ENCODE results near the gene EEPD1. TPM values are rescaled to one million over a fixed set of nuclear protein-coding genes. Genes with fewer than 3 reads are reported as not detected.

EEPD1 gene
- total RNA-seq, 1 donor from 2014 or later = 0.64 TPM

DNA sequence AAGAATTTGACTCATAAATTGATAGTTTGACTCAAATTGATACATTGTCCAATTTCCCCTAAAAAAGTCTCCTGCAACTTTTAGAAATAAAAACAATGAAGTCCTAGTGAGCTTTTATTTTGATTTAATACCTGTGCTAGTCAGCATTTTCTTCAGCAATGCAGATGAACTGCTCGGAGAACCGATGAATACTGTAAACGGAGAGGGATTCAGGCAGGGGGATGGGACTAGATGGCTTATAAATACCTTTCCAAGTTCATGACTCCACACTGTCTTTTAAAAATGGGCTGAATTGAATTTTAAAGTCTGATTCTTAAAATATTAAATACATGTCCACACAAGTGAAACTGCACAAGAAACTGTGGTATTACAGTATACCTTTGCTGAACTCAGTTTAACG is 12.7 kb downstream of the EEPD1 start:
- Mint-ChIP-seq H3K27ac (no peak overlapping the region), H3K4me3 (no peak overlapping the region), H3K4me1 (no peaks in the 10 kb centered on the region), H3K36me3 (ENCODE audit: low read depth) (no peaks in the 10 kb centered on the region), H3K27me3 (no peaks in the 10 kb centered on the region), H3K9me3 (no peaks in the 10 kb centered on the region)
- DNase-seq (no peak), ATAC-seq (ENCODE audit: low read depth) (no peak)
- intact Hi-C loops (cut with micrococcal nuclease) = no loop called here
- ChIA-PET CTCF (no interaction called here), POLR2A (no interaction called here)
- TF ChIP-seq, protein P1, sequence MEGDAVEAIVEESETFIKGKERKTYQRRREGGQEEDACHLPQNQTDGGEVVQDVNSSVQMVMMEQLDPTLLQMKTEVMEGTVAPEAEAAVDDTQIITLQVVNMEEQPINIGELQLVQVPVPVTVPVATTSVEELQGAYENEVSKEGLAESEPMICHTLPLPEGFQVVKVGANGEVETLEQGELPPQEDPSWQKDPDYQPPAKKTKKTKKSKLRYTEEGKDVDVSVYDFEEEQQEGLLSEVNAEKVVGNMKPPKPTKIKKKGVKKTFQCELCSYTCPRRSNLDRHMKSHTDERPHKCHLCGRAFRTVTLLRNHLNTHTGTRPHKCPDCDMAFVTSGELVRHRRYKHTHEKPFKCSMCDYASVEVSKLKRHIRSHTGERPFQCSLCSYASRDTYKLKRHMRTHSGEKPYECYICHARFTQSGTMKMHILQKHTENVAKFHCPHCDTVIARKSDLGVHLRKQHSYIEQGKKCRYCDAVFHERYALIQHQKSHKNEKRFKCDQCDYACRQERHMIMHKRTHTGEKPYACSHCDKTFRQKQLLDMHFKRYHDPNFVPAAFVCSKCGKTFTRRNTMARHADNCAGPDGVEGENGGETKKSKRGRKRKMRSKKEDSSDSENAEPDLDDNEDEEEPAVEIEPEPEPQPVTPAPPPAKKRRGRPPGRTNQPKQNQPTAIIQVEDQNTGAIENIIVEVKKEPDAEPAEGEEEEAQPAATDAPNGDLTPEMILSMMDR (IDR thresholded peaks at IDR 0.05) = no peak

DNA sequence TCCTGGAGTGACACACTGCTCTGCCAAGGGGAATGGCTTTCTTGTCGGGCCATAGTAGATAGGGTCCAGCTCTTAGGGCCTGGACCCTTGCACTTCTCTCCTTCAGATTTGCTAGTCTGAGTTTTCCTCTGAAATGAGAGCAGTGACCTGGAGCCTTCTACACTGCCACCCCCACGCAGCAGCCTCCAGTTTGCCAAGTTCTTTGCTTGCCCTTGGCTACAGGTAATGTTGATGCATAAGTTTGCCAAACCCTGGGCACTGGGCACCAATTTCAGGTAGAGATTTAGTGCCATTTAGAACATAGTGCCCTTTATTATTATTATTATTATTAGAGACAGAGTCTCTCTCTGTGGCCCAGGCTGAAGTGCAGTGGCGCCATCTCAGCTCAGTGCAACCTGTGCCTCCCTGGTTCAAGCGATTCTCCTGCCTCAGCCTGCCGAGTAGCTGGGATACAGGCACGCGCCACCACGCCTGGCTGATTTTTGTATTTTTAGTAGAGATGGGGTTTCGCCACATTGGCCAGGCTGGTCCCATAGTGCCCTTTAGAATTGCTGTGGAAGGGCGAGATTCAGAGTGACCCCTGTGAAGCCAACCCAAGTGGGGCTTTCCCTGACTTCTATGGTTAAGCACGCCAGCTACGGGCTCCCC is 14.5 kb downstream of the EEPD1 start:
- Mint-ChIP-seq H3K27me3 (no peaks in the 10 kb centered on the region), H3K27ac (no peak overlapping the region), H3K9me3 (no peaks in the 10 kb centered on the region), H3K4me3 (no peak overlapping the region), H3K4me1 (no peaks in the 10 kb centered on the region), H3K36me3 (ENCODE audit: low read depth) (no peaks in the 10 kb centered on the region)
- ATAC-seq (ENCODE audit: low read depth) (no peak), DNase-seq (no peak)
- ChIA-PET POLR2A (no interaction called here), CTCF (no interaction called here)
- intact Hi-C loops (cut with micrococcal nuclease) = no loop called here
- TF ChIP-seq, protein P1 (IDR thresholded peaks at IDR 0.05) = no peak

DNA sequence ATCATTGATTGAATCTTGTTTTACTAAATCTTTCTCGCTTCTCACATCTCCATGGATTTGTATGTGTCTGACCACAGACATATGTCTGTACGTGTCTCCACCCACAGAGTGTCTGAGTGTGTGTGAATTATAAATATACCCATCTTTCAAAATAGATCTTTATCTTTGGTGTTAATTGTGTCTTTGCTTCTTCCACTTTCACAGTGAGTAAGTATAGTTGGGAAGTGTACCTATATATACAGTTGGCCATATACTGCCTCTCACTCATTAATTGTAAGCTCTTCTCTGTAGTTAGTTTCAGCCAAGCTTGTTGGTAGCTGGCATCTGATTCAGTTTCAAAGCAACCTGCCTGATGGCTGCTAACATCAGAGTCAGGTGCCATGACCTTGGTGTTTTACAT is 18.4 kb downstream of the EEPD1 start:
- Mint-ChIP-seq H3K9me3 (no peaks in the 10 kb centered on the region), H3K36me3 (ENCODE audit: low read depth) (no peaks in the 10 kb centered on the region), H3K27me3 (no peaks in the 10 kb centered on the region), H3K4me1 (peaks cover 4% of the 10 kb centered on the region), H3K27ac (no peak overlapping the region), H3K4me3 (no peak overlapping the region)
- ChIA-PET CTCF (no interaction called here), POLR2A (no interaction called here)
- no peak for ATAC-seq (ENCODE audit: low read depth)
- TF ChIP-seq, protein P1 (IDR thresholded peaks at IDR 0.05) = no peak
- intact Hi-C loops (cut with micrococcal nuclease) = no loop called here
- no peak for DNase-seq

DNA sequence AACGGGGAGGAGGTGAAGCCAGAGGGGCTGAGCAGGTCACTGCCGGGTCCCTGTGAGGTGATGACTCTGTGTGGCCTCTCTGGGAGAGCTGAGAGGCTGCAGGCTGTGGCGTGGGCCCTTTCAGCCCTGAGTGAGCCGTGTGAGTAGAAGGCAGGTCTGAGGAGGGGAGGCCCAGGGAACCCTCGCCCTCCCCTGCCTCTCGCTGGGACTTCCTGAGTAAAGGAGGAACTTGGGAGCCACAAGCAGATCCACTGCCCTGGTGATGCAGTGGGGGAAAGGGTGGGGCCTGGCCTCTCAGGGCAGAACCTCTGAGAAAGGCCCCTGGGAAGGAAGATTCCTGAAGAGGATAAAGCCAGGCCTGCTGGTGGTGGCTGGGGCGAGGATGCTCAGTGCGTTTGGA is 22.8 kb downstream of the EEPD1 start:
- no peaks in the 10 kb centered on the region for H3K27me3 Mint-ChIP-seq
- CTCF ChIA-PET = no interaction called here
- no peak for DNase-seq
- H3K36me3 Mint-ChIP-seq (ENCODE audit: low read depth) = no peaks in the 10 kb centered on the region
- POLR2A ChIA-PET = no interaction called here
- no peaks in the 10 kb centered on the region for H3K9me3 Mint-ChIP-seq
- TF ChIP-seq, protein P1 (IDR thresholded peaks at IDR 0.05) = no peak
- no peak for ATAC-seq (ENCODE audit: low read depth)
- peaks cover 4% of the 10 kb centered on the region for H3K4me1 Mint-ChIP-seq
- intact Hi-C loops (cut with micrococcal nuclease) = no loop called here
- H3K27ac Mint-ChIP-seq = no peak overlapping the region
- H3K4me3 Mint-ChIP-seq = no peak overlapping the region

DNA sequence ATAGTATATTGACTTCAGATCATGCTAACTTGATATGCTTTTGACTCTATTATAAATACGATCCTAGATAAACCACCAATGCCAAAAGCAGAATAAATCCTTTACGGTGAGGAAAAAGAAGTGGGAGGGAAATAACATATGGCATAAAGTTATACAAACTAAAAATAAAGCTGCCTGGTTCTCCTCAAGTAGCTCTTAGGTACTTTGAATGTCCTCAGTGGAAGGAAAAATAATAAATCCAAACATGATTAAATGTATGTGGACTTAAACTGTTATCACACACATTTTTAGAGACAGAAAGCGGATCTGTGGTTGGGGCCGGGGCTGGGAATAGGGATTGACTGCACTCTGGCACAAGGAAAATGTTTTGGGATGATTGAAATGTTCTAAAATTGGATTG is 23.6 kb downstream of the EEPD1 start:
- Mint-ChIP-seq H3K27me3 (peaks cover 5% of the 10 kb centered on the region), H3K27ac (no peak overlapping the region), H3K9me3 (no peaks in the 10 kb centered on the region), H3K4me1 (peaks cover 4% of the 10 kb centered on the region), H3K36me3 (ENCODE audit: low read depth) (no peaks in the 10 kb centered on the region), H3K4me3 (no peak overlapping the region)
- no peak for DNase-seq
- ChIA-PET CTCF (no interaction called here), POLR2A (no interaction called here)
- ATAC-seq (ENCODE audit: low read depth) = no peak
- intact Hi-C loops (cut with micrococcal nuclease) = no loop called here
- TF ChIP-seq, protein P1 (IDR thresholded peaks at IDR 0.05) = no peak
